Caki2 (cell line): ENCODE data around the gene CCNG2. TPM values are rescaled to one million over a fixed set of nuclear protein-coding genes. Genes with fewer than 3 reads are reported as not detected.
"Not testable (repeated sequence)": the region's sequence is repeated elsewhere in the genome, so short reads cannot be mapped to it uniquely, and the experiment has no call there.

Experiments used
- DNase-seq: peaks from one replicate; pipeline ENCODE4 v3.0.0-alpha.2; 2015; ENCODE audit warnings: low read depth
- in situ Hi-C: cut with HindIII; loops from 2 replicates; pipeline ENCODE4 v1.10.0; 2016; ENCODE audit warnings: low sequenced_read_pairs, low pct_unique_long_range_greater_than_20kb, mixed read lengths
- total RNA-seq: library from RNA; depleted of rRNA; stranded (reverse); fragments of >200 nt; shearing (Covaris generic); gene quantifications from 2 replicates; pipeline ENCODE4 v1.2.3, GENCODE V29; 2014; ENCODE audit warnings: low replicate concordance; rRNA removed

Gene CCNG2, protein sequence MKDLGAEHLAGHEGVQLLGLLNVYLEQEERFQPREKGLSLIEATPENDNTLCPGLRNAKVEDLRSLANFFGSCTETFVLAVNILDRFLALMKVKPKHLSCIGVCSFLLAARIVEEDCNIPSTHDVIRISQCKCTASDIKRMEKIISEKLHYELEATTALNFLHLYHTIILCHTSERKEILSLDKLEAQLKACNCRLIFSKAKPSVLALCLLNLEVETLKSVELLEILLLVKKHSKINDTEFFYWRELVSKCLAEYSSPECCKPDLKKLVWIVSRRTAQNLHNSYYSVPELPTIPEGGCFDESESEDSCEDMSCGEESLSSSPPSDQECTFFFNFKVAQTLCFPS
- total RNA-seq = 38.0 and 46.9 TPM in 2 replicates

DNA sequence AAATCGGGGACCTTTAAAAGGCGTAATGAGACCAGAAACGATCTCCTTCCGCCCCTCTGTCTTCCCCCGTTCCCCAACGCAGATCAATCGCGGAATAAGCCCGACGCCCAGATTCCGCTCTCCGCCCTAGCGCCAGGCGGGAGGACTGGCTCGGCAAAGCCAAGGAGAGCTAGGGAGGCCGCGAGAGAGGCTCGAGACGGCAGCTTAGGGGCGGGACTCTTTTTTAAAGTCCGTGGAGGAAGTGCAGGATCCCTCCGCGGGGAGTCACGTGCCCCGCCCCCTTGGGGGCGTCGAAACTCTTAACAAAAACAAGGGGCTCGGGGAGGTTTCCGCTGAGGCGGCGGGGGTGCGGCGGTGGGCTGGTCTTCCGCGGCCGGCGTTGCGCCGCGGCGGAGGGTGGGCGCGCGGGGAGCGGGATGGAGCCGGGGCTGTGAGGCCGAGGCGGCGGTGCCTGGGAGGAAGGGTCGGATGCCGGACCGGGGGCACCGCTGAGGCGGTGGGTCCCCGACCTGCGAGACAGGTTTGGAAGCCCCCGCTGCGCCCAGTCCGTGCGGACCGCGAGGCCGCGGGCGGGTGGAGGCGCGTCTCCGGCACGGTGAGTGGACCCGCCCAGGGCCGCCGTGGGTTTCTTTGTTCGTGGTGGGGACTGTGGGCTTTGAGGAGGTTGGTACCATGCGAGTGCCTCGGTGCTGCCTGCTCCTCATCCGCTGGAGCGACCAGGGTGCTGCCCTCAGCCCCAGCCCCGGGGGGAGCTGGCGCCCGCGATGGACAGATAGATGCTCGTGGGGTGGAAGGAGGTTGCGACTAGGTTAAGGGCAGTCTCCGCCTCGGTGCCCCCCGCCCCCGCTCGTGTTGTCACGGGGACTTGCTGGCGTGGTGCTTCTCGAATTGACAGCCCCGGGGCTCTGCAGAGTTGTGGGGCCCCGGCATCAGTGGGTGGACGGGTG is at the start of gene CCNG2:
CCNG2 (plus strand) TSS at position 296 of the 947 bp plus-strand sequence. CDS start 1,326 bp downstream, outside the sequence.
- DNase-seq = no peak
- in situ Hi-C loops = no loop called here

- in situ Hi-C loops = no loop called here
- no peak for DNase-seq
These were observed 46.3 kb upstream of the CCNG2 start for GRCh38 chr4:77110730-77111129.

GRCh38 chr4:77113069-77113468 is 43.9 kb upstream of the CCNG2 start:
- in situ Hi-C loops = no loop called here

DNA sequence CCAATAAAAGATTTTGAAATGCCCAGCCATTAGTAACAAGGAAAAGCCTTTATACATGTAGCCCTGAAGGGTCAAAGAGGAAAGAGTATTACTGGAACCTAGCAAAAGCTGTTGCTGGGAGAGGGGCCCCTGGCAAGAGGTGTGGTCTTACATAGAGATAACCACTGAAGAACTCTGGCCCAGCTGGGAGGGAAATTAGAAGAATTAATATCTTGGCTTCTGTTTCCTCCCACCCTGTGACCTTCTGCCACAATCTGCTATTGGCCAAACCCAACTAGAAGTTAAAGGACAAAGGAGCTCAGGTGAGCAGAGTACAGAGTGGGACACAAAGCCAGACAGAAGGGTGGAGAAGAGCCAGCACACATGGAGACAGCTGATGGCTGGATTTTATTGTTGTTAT is 39.3 kb upstream of the CCNG2 start:
- no peak for DNase-seq
- in situ Hi-C loops = no loop called here

More at GRCh38 chr4:77113069-77113468, 43.9 kb upstream of the CCNG2 start:
- no peak for DNase-seq

DNA sequence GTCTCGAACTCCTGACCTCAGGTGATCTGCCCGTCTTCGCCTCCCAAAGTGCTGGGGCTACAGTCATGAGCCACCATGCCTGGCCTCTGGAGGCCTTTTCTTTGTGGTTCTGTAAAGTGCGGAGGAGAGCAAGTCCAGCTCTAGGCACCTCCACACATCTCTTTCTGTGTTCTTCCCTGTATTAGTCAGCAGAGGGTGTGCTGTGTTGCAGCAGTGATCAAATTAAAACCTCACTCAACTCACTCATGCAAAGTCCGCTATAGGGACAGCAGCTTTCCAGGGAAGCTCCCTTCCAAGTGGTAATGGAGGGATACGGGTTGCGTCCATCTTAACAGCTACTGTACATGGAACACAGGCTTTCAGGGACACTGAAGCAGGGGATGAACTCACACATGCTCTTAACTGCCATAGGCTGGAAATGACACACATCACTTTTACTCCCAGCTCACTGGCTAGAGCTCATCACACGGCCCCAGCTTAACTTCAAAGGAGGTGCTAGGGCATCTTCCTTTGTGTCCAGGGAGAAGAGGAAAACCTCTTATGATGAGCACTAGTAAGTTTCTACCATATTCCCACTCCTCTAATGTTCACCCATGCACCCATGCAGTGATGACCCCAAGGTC is 36.0 kb upstream of the CCNG2 start:
- no peak for DNase-seq
- in situ Hi-C loops = no loop called here

- in situ Hi-C loops = no loop called here
- no peak for DNase-seq
These were observed 35.2 kb upstream of the CCNG2 start for GRCh38 chr4:77121736-77122240.

- DNase-seq = no peak
- in situ Hi-C loops = no loop called here
These were observed 34.4 kb upstream of the CCNG2 start for GRCh38 chr4:77122656-77123055.

- in situ Hi-C loops = no loop called here
- DNase-seq = no peak
These were observed 33.6 kb upstream of the CCNG2 start for GRCh38 chr4:77123411-77123810.

DNA sequence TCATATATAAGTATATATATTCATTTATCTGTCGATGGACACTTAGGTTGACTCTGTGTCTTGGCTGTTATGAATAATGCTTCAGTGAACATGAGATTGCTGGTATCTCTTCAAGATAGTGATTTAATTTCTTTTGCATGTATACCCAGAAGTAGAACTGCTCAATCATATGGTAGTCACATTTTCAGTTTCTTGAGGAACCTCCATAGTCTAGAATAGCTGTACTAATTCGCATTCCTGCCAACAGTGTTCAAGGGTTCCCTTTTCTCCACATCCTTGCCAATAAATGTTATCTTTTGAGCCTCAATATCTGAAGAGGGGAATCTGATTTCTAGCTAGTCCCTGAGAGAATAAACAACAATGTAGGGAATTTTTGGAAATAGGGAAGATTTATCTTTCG is 32.4 kb upstream of the CCNG2 start:
- in situ Hi-C loops = no loop called here
- no peak for DNase-seq

DNA sequence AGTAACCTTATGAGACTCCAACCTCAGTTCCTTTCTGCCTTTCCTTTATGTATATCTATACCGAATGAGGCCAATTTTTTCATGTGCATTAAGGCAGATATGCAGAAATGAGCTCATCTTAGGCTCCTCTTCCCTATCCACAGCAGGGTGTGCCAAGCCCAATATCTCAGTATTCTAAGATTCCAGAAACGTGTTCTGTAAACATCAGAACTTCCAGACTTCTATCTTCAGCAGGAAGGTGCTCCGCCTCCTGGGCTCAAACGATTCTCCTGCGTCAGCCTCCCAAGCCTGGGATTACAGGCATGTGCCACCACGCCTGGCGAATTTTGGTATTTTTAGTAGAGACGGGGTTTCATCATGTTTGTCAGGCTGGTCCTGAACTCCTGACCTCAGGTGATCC is 31.0 kb upstream of the CCNG2 start:
- in situ Hi-C loops = no loop called here
- no peak for DNase-seq

DNA sequence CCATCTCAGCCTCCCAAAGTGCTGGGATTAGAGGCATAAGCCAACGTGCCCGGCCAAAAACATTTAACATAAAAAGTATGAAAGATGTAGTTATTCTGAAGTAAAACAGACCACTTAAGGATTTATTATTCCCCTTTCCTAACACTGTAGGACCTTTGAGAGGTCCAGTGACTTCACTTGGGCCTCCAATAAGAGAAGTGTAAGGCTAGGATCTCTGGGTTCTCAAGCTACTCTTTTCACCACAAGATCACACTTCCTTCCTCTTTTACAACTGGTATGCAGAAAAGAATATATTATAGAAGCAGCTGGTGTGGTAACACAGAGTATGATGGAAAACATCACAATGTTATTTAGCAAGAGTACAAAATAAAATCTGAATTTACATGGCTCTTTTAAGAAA is 30.2 kb upstream of the CCNG2 start:
- in situ Hi-C loops = no loop called here
- no peak for DNase-seq

DNA sequence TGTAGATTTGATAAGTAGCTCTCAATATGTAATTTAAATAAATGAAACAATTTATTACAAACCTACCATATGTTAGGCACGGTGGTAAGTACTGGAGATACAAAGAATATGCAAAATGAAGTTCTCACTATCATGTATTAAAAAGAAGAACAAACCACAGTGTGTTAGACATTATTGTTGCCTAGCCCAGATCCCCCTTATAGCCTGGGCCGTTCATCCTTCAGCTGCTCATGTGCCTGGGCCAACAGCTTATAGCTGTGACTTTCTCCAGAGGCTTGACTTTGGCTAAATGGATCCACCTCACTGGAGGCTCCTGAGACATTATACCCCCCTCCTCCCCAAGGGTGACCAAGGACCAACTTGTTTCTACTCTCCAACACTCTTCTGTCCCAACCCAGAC is 29.8 kb upstream of the CCNG2 start:
- in situ Hi-C loops = no loop called here
- no peak for DNase-seq

GRCh38 chr4:77127837-77128621 is 29.0 kb upstream of the CCNG2 start:
- in situ Hi-C loops = no loop called here
- DNase-seq = no peak

DNA sequence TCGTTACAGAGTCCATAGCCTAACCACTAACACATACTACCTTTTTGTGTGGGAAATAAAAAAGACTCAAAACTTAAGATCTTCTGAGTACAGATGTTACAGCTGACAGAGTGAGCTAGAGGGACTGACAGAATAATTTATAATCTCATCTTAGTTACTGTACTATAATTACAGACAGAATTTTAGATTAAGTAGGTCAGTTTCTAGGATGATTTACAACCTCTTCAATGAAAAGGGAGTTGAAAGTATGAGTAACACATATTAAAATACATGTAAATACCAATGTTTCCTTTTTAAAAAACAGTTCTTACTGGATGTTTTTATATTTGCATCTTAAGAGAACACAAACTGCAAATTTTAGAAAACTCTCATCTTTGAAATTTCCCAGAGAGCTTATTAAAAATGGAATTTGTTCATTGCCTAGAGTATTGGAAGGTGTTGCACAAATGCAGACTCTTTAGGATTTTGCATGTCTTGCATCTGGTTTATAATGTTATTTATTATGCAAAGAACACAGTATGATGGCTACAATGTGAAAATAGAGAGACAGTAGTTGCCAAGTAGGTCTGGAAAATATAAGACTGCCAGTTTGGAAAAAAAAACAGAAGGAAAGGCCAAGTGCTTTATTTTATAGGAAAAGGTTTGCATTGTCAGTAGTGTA is 24.2 kb upstream of the CCNG2 start:
- in situ Hi-C loops = no loop called here
- no peak for DNase-seq

DNA sequence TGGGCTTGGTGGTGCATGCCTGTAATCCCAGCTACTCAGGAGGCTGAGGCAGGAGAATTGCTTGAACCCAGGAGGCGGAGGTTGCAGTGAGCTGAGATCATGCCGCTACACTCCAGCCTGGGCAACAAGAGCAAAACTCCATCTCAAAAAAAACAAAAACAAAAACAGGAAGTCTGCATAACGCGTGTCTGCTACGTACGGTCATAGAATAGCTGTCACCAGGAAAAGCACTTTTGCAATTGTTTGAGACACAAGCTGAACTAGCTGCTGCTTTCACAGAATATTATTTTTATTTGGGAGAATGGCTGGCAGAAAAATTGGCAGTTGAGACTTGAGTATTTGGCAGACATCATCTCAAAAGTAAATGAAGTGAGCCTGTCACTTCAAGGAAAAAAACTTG is 19.6 kb upstream of the CCNG2 start:
- DNase-seq, in situ Hi-C loops: not testable (repeated sequence)

DNA sequence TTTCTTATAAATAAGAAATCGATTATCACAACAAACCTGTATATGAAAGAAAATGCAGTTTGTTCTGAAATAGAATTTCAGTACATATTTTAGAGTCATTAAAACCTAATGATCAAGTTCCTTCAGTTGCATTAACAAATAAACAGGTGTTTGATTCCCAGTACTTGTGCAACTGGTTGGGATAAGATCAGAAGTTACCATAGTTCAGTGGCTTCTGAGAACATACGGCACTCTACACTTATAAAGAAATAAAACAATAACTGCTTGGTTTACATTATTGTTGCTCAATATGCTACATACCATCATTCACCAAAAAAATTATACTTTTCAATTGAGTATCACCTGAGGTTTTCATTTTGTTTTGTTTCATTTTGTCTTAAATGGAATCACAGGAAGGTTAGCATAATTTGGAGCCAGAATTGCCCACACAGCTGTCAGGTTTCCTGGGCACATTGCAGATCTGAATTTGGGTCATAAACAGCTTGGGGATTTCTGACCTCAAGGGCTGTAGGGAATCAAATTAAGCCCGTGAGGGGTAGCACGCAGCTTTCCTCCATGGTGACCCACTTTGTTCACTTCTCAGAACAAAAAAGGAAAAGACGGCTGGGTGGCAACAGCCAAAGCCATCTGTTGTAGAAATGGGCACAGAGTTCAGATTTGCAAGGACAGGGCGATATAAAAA is 14.9 kb upstream of the CCNG2 start:
- in situ Hi-C loops = no loop called here
- no peak for DNase-seq

DNA sequence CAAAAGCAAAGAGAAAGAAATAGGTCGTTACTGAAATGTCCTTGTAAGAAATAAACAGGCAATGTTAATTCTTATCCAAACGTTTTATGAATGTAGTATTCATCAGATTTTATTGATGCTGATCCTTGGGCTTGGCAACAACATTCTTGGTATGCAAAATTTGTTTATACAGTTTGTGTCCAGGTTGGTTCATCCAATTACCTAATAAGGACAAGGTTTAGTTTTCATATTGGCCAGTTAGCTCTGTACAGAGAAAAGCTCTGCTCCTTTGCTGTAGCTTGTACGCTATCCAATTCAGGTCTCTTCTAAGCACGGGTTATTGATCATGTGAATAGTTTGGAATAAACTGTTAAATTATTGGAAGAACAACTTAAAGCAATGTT is 14.4 kb upstream of the CCNG2 start:
- in situ Hi-C loops = no loop called here
- DNase-seq = no peak
